ENCODE data around the gene TPCN2. TPM values are rescaled to one million over a fixed set of nuclear protein-coding genes. Genes with fewer than 3 reads are reported as not detected.
"Not testable (repeated sequence)": the region's sequence is repeated elsewhere in the genome, so short reads cannot be mapped to it uniquely, and the experiment has no call there.

The TPCN2 gene
- total RNA-seq (10 to 100 TPM; 25.8 to 27.9 TPM), polyA plus RNA-seq (10 to 100 TPM in 1 of 2 donors, 1 to 10 TPM in 1; 1.5 to 20.8 TPM)
- long read RNA-seq, donor 1, transcript TPCN2-201 (25 exons, 2,931 nt) = major isoform, 13 of 58 reads
- long read RNA-seq, donor 1, partial matches to known transcripts = 12 of 58 reads
- long read RNA-seq, donor 1, other reads (novel, unspliced or antisense) = 32 of 58 reads
- long read RNA-seq, donor 2, partial matches to known transcripts = 1 of 18 reads
- long read RNA-seq, donor 2, other reads (novel, unspliced or antisense) = 16 of 18 reads

- H3K4me1 ChIP-seq (ENCODE audit: control insufficient read depth in 1 of 2, insufficient read depth in 2 of 2, low read length in 2 of 2) = no peaks in the 10 kb centered on the region
Observed at GRCh38 chr11:69048694-69049489, at the start of gene TPCN2. TSS of gene TPCN2 (plus strand) at chr11:69048932. CDS start at chr11:69048998, 66 bp downstream.

GRCh38 chr11:68999093-68999747 is 49.5 kb upstream of the TPCN2 start:
- no peak overlapping the region for H3K4me3 ChIP-seq (ENCODE audit: low read length in 2 of 2)
- peak overlapping the region; percentile 34 to 60 for H3K27ac ChIP-seq (ENCODE audit: low read depth in 1 of 2, low read length in 2 of 2)
- peaks cover 2 to 8% of the 10 kb centered on the region in 2 donors for H3K36me3 ChIP-seq (ENCODE audit: control insufficient read depth in 1 of 2, insufficient read depth in 2 of 2, low read length in 1 of 2)
- H3K9me3 ChIP-seq (ENCODE audit: control insufficient read depth, low read length) = no peaks in the 10 kb centered on the region
- ATAC-seq (ENCODE audit: low FRiP score) (no peak), DNase-seq (peak; percentile 47 to 60)
- 81 to 85% methylated on average over 8 of the region's 8 CpGs for WGBS, 2 donors
- H3K27me3 ChIP-seq (ENCODE audit: control insufficient read depth in 1 of 2, insufficient read depth in 2 of 2, low read length in 1 of 2) = no peaks in the 10 kb centered on the region
- intact Hi-C loops (cut with DNase I) = loop anchor here in 1 of 2 donors (5.0 kb wide), 1 partner anchor 52 kb away; no protein-coding TSS in a partner anchor
- peaks cover 0 to 5% of the 10 kb centered on the region in 2 donors for H3K4me1 ChIP-seq (ENCODE audit: control insufficient read depth in 1 of 2, insufficient read depth in 2 of 2, low read length in 2 of 2)

More at GRCh38 chr11:69048694-69049489, at the start of gene TPCN2:
- WGBS, 2 donors = 0% methylated on average over 76 of the region's 76 CpGs
- no peaks in the 10 kb centered on the region for H3K27me3 ChIP-seq (ENCODE audit: control insufficient read depth in 1 of 2, insufficient read depth in 2 of 2, low read length in 1 of 2)
- H3K27ac ChIP-seq (ENCODE audit: low read depth in 1 of 2, low read length in 2 of 2) = peak within 1 kb of the TSS; percentile 43 to 57
- ATAC-seq (ENCODE audit: low FRiP score) = peak; percentile 96
- peak within 1 kb of the TSS; percentile 43 to 72 for H3K4me3 ChIP-seq (ENCODE audit: low read length in 2 of 2)
- H3K36me3 ChIP-seq (ENCODE audit: control insufficient read depth in 1 of 2, insufficient read depth in 2 of 2, low read length in 1 of 2) = no peaks in the 10 kb centered on the region
- H3K9me3 ChIP-seq (ENCODE audit: control insufficient read depth, low read length) = no peaks in the 10 kb centered on the region
- DNase-seq = peak; percentile 95 to 97
- intact Hi-C loops (cut with DNase I) = loop anchor here (2.0 to 10.0 kb wide), 4 partner anchors 37 to 147 kb away; partner anchors contain the start of genes IGHMBP2 (in 1 of the 2), MRGPRF (in 1 of the 2) and MRPL21 (in 1 of the 2)

GRCh38 chr11:68999748-69000355 is 48.9 kb upstream of the TPCN2 start:
- WGBS, 2 donors = 87 to 88% methylated on average over 12 of the region's 12 CpGs
- not testable (repeated sequence) for H3K27me3 ChIP-seq (ENCODE audit: control insufficient read depth in 1 of 2, insufficient read depth in 2 of 2, low read length in 1 of 2); ATAC-seq (ENCODE audit: low FRiP score); H3K9me3 ChIP-seq (ENCODE audit: control insufficient read depth, low read length); H3K36me3 ChIP-seq (ENCODE audit: control insufficient read depth in 1 of 2, insufficient read depth in 2 of 2, low read length in 1 of 2); H3K4me3 ChIP-seq (ENCODE audit: low read length in 2 of 2); H3K4me1 ChIP-seq (ENCODE audit: control insufficient read depth in 1 of 2, insufficient read depth in 2 of 2, low read length in 2 of 2)
- DNase-seq = peak; percentile 37 to 59
- peak overlapping the region; percentile 54 to 94 for H3K27ac ChIP-seq (ENCODE audit: low read depth in 1 of 2, low read length in 2 of 2)
- intact Hi-C loops (cut with DNase I) = loop anchor here (2.0 to 5.0 kb wide), 2 partner anchors 53 kb away; no protein-coding TSS in a partner anchor

GRCh38 chr11:69000391-69000790 is 48.3 kb upstream of the TPCN2 start:
- intact Hi-C loops (cut with DNase I) = loop anchor here in 1 of 2 donors (2.0 kb wide), 1 partner anchor 54 kb away; no protein-coding TSS in a partner anchor
- peak; percentile 19 for ATAC-seq (ENCODE audit: low FRiP score)
- H3K4me1 ChIP-seq (ENCODE audit: control insufficient read depth in 1 of 2, insufficient read depth in 2 of 2, low read length in 2 of 2) = peaks cover 0 to 5% of the 10 kb centered on the region in 2 donors

GRCh38 chr11:69000831-69001242 is 47.9 kb upstream of the TPCN2 start:
- ATAC-seq (ENCODE audit: low FRiP score) = peak; percentile 77
- intact Hi-C loops (cut with DNase I) = loop anchor here in 1 of 2 donors (2.0 kb wide), 1 partner anchor 54 kb away; no protein-coding TSS in a partner anchor

More at GRCh38 chr11:69000391-69000790, 48.3 kb upstream of the TPCN2 start:
- 20 to 24% methylated on average over 5 of the region's 5 CpGs for WGBS, 2 donors
- DNase-seq = peak in 1 of 2 donors; percentile 45
- Histone ChIP-seq H3K4me3 (ENCODE audit: low read length in 2 of 2) (no peak overlapping the region), H3K9me3 (ENCODE audit: control insufficient read depth, low read length) (no peaks in the 10 kb centered on the region), H3K27me3 (ENCODE audit: control insufficient read depth in 1 of 2, insufficient read depth in 2 of 2, low read length in 1 of 2) (no peaks in the 10 kb centered on the region), H3K36me3 (ENCODE audit: control insufficient read depth in 1 of 2, insufficient read depth in 2 of 2, low read length in 1 of 2) (peaks cover 2 to 12% of the 10 kb centered on the region in 2 donors), H3K27ac (ENCODE audit: low read depth in 1 of 2, low read length in 2 of 2) (peak overlapping the region; percentile 20 to 94)

GRCh38 chr11:69001243-69002081 is 47.3 kb upstream of the TPCN2 start:
- 57 to 60% methylated on average over 23 of the region's 23 CpGs for WGBS, 2 donors
- no peak for ATAC-seq (ENCODE audit: low FRiP score)
- peaks cover 0 to 5% of the 10 kb centered on the region in 2 donors for H3K4me1 ChIP-seq (ENCODE audit: control insufficient read depth in 1 of 2, insufficient read depth in 2 of 2, low read length in 2 of 2)
- H3K36me3 ChIP-seq (ENCODE audit: control insufficient read depth in 1 of 2, insufficient read depth in 2 of 2, low read length in 1 of 2) = peaks cover 7 to 17% of the 10 kb centered on the region in 2 donors
- intact Hi-C loops (cut with DNase I) = loop anchor here in 1 of 2 donors (2.0 kb wide), 1 partner anchor 55 kb away; no protein-coding TSS in a partner anchor
- no peaks in the 10 kb centered on the region for H3K9me3 ChIP-seq (ENCODE audit: control insufficient read depth, low read length)
- H3K27ac ChIP-seq (ENCODE audit: low read depth in 1 of 2, low read length in 2 of 2) = peak overlapping the region; percentile 51 to 88
- H3K4me3 ChIP-seq (ENCODE audit: low read length in 2 of 2) = no peak overlapping the region
- no peaks in the 10 kb centered on the region for H3K27me3 ChIP-seq (ENCODE audit: control insufficient read depth in 1 of 2, insufficient read depth in 2 of 2, low read length in 1 of 2)
- peak; percentile 48 to 72 for DNase-seq

More at GRCh38 chr11:69000831-69001242, 47.9 kb upstream of the TPCN2 start:
- no peaks in the 10 kb centered on the region for H3K27me3 ChIP-seq (ENCODE audit: control insufficient read depth in 1 of 2, insufficient read depth in 2 of 2, low read length in 1 of 2)
- no peak overlapping the region for H3K4me3 ChIP-seq (ENCODE audit: low read length in 2 of 2)
- peak overlapping the region; percentile 51 to 88 for H3K27ac ChIP-seq (ENCODE audit: low read depth in 1 of 2, low read length in 2 of 2)
- WGBS, 2 donors = 4 to 5% methylated on average over 8 of the region's 8 CpGs
- no peaks in the 10 kb centered on the region for H3K9me3 ChIP-seq (ENCODE audit: control insufficient read depth, low read length)
- H3K4me1 ChIP-seq (ENCODE audit: control insufficient read depth in 1 of 2, insufficient read depth in 2 of 2, low read length in 2 of 2) = peaks cover 0 to 5% of the 10 kb centered on the region in 2 donors
- peaks cover 5 to 16% of the 10 kb centered on the region in 2 donors for H3K36me3 ChIP-seq (ENCODE audit: control insufficient read depth in 1 of 2, insufficient read depth in 2 of 2, low read length in 1 of 2)
- DNase-seq = peak; percentile 81 to 91

- H3K4me3 ChIP-seq (ENCODE audit: low read length in 2 of 2) = no peak overlapping the region
- peak overlapping the region; percentile 61 to 88 for H3K27ac ChIP-seq (ENCODE audit: low read depth in 1 of 2, low read length in 2 of 2)
- peak; percentile 64 to 75 for DNase-seq
- WGBS, 2 donors = 57 to 59% methylated on average over 6 of the region's 6 CpGs
- peaks cover 7 to 19% of the 10 kb centered on the region in 2 donors for H3K36me3 ChIP-seq (ENCODE audit: control insufficient read depth in 1 of 2, insufficient read depth in 2 of 2, low read length in 1 of 2)
- H3K27me3 ChIP-seq (ENCODE audit: control insufficient read depth in 1 of 2, insufficient read depth in 2 of 2, low read length in 1 of 2) = no peaks in the 10 kb centered on the region
- ATAC-seq (ENCODE audit: low FRiP score) = peak; percentile 51
- intact Hi-C loops (cut with DNase I) = no loop called here
- no peaks in the 10 kb centered on the region for H3K9me3 ChIP-seq (ENCODE audit: control insufficient read depth, low read length)
- H3K4me1 ChIP-seq (ENCODE audit: control insufficient read depth in 1 of 2, insufficient read depth in 2 of 2, low read length in 2 of 2) = peaks cover 0 to 5% of the 10 kb centered on the region in 2 donors
Observed at GRCh38 chr11:69002110-69002569, 46.6 kb upstream of the TPCN2 start.

All from aorta (tissue), 5 donors.